ENCODE data around the gene GDF15. TPM values are rescaled to one million over a fixed set of nuclear protein-coding genes. Genes with fewer than 3 reads are reported as not detected.
A peak's percentile ranks its signal among the peaks of the same experiment; 100 is the strongest.

GDF15 gene
- total RNA-seq, 6 experiments from 2014 or later, result 0.88 to 160 (median 57.5) TPM

GRCh38 chr19:18428173-18428786 is 42.3 kb downstream of the GDF15 start:
- WGBS (ENCODE audit: insufficient coverage, low coverage, low lambda C conversion rate, missing lambda C conversion rate), result 100% methylated on average over 1 of the region's 17 CpGs
- Histone ChIP-seq H3K27me3 (no peaks in the 10 kb centered on the region), H3K27ac (no peak overlapping the region), H3K4me1 (peaks cover 0 to 7% (median 0%) of the 10 kb centered on the region in 4 donors), H3K9me3 (no peaks in the 10 kb centered on the region), H3K4me3 (no peak overlapping the region), H3K36me3 (no peaks in the 10 kb centered on the region)
- no peak for TF ChIP-seq POLR2A (IDR thresholded peaks at IDR 0.05)
- TF ChIP-seq CTCF (IDR thresholded peaks at IDR 0.05), result no peak
- ATAC-seq (no peak), DNase-seq (no peak)
- intact Hi-C loops (cut with DNase I), result no loop called here

- Histone ChIP-seq H3K36me3 (no peaks in the 10 kb centered on the region), H3K9me3 (no peaks in the 10 kb centered on the region), H3K4me3 (peak overlapping the region in 1 of 3 donors; percentile 27), H3K4me1 (peaks cover 0 to 7% (median 0%) of the 10 kb centered on the region in 4 donors), H3K27me3 (no peaks in the 10 kb centered on the region), H3K27ac (no peak overlapping the region)
- 56% methylated on average over 7 of the region's 77 CpGs for WGBS (ENCODE audit: insufficient coverage, low coverage, low lambda C conversion rate, missing lambda C conversion rate)
- intact Hi-C loops (cut with DNase I), result no loop called here
- DNase-seq (peak in 2 of 3 donors; percentile 72 to 76), ATAC-seq (peak; percentile 48 to 58 (median 54))
- TF ChIP-seq POLR2A (IDR thresholded peaks at IDR 0.05) (no peak), CTCF (IDR thresholded peaks at IDR 0.05) (no peak)
These were observed 43.1 kb downstream of the GDF15 start for GRCh38 chr19:18428787-18429674.

GRCh38 chr19:18429717-18430416 is 43.9 kb downstream of the GDF15 start:
- no peak overlapping the region for H3K27ac ChIP-seq
- TF ChIP-seq CTCF (IDR thresholded peaks at IDR 0.05) (no peak), POLR2A (IDR thresholded peaks at IDR 0.05) (no peak)
- 40% methylated on average over 8 of the region's 13 CpGs for WGBS (ENCODE audit: insufficient coverage, low coverage, low lambda C conversion rate, missing lambda C conversion rate)
- H3K4me1 ChIP-seq, result peaks cover 0 to 7% (median 0%) of the 10 kb centered on the region in 4 donors
- no peaks in the 10 kb centered on the region for H3K36me3 ChIP-seq
- intact Hi-C loops (cut with DNase I), result no loop called here
- no peak for DNase-seq
- no peak overlapping the region for H3K4me3 ChIP-seq
- H3K9me3 ChIP-seq, result no peaks in the 10 kb centered on the region
- ATAC-seq, result no peak
- H3K27me3 ChIP-seq, result no peaks in the 10 kb centered on the region

GRCh38 chr19:18430417-18431144 is 44.6 kb downstream of the GDF15 start:
- peaks cover 0 to 7% (median 0%) of the 10 kb centered on the region in 4 donors for H3K4me1 ChIP-seq
- no peaks in the 10 kb centered on the region for H3K36me3 ChIP-seq
- H3K4me3 ChIP-seq, result no peak overlapping the region
- TF ChIP-seq CTCF (IDR thresholded peaks at IDR 0.05) (no peak), POLR2A (IDR thresholded peaks at IDR 0.05) (no peak)
- DNase-seq (no peak), ATAC-seq (no peak)
- WGBS (ENCODE audit: insufficient coverage, low coverage, low lambda C conversion rate, missing lambda C conversion rate), result 100% methylated on average over 1 of the region's 21 CpGs
- no peaks in the 10 kb centered on the region for H3K9me3 ChIP-seq
- H3K27ac ChIP-seq, result no peak overlapping the region
- intact Hi-C loops (cut with DNase I), result no loop called here
- no peaks in the 10 kb centered on the region for H3K27me3 ChIP-seq
